NCI-H82 treated with DMSO at 0.1 percent for 48 hours (cell line): ENCODE data around the gene S100A6.
"Not testable (repeated sequence)": the region's sequence is repeated elsewhere in the genome, so short reads cannot be mapped to it uniquely, and the experiment has no call there.

Source experiments
- DNase-seq: peaks from one replicate; lab custom pipeline; 2025; ENCODE audit not compliant: unreplicated experiment; lab: John Stamatoyannopoulos, UW

Gene S100A6

DNA sequence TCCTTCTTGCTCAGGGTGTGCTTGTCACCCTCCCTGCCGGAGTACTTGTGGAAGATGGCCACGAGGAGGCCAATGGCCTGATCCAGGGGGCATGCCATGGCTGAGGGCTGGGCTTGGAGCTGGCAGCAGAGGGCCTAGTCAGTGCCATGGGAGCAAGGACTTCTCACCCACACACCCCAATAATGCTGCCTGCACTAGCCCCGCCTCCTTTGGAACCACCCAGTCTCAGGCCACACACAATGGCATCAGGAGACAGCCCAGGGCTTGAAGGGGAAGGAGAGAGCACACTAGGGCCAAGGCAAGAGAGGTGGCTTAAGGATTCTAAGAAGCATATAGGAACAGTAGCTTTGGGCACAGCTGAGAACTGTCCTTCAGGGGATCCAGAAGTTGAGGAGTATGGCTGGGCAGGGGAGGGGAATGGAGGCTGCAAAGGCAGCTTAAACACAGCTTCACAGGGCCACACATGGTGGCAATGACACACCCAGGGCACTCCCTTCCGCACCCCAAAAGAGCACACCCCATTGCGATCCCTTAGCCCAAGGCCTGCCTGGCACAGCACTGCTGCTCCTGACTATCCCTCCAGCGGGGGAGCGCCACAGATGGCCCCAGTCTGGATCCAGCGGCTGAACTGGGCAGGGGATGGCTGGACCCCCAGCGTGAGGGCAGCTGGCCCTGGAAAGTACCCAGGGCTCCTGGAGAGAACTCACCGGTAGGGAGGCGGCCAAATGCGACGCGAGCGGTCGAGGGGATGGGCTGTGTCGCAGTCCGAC, at the start of gene S100A6:
TSS of gene S100A6 (minus strand) at position 750 of the 770 bp plus-strand sequence. CDS start at position 98, 652 bp downstream.
- DNase-seq = no peak

DNA sequence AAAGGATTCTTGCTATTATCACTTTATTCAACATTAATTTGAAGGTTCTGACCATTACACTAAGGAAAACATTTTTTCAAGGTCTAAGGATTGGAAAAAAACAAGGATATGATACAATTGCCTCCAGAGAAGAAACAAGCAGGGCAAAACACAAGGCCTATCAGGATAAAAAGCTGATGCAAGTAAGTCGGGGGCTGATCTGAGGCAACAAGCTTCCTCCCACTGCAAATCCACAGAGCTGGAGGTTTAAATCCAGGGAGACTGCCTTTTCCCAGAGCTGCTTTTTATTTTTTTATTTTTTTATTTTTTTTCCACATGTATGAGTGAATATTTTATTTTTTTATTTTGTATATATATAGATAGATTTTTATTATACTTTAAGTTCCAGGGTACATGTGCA, 49.2 kb upstream of the S100A6 start:
- DNase-seq = peak; percentile 26

DNA sequence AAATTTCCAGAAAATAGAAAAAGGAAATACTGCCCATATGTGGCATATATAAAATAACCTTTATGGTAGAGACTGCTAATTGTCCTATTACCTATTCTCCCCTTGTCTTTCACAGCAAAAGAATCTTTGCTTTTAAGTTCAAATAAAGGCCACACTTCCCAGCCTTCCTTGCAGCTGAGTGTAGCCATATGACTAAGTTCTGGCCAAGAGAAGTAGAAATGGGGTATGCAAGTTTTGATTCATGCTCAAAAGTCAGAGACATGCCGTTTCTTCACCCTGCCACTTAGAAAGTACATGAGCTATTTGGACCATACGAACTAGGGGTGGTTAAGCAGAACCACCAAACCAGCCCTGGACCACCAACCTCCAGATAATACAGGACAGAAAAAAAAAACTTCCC, 48.2 kb upstream of the S100A6 start:
- no peak for DNase-seq

DNA sequence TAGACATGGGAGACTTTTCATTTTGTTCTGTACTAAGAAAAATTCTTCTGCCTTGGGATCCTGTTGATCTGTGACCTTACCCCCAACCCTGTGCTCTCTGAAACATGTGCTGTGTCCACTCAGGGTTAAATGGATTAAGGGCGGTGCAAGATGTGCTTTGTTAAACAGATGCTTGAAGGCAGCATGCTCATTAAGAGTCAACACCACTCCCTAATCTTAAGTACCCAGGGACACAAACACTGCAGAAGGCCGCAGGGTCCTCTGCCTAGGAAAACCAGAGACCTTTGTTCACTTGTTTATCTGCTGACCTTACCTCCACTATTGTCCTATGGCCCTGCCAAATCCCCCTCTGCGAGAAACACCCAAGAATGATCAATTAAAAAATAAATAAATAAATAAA, 47.7 kb upstream of the S100A6 start:
- not testable (repeated sequence) for DNase-seq

DNA sequence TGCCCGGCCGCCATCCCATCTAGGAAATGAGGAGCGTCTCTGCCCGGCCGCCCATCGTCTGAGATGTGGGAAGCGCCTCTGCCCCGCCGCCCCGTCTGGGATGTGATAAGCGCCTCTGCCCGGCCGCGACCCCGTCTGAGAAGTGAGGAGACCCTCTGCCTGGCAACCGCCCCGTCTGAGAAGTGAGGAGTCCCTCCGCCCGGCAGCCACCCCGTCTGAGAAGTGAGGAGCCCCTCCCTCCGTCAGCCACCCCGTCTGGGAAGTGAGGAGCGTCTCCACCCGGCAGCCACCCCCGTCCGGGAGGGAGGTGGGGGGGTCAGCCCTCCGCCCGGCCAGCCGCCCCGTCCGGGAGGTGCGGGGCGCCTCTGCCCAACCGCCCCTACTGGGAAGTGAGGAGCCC, 47.0 kb upstream of the S100A6 start:
- not testable (repeated sequence) for DNase-seq

DNA sequence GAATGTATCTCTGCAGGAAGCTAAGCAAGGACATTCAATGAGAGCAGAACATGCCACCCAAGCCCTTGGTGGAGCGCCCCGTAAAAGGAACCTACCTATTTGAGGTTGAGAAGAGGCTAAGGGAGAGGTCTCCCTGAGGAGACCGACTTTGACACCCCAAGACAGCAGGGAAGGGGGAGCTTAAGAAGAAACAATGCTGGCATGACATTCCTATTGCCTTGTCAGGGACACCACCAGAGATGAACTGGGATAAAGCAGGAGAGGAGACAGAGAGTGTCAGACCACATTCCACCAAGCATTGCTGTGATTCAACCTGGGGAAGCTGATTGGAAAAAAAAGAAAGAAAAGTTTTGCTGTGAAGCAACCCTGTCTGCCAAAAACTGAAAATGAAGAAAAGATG, 43.1 kb upstream of the S100A6 start:
- DNase-seq = no peak

DNA sequence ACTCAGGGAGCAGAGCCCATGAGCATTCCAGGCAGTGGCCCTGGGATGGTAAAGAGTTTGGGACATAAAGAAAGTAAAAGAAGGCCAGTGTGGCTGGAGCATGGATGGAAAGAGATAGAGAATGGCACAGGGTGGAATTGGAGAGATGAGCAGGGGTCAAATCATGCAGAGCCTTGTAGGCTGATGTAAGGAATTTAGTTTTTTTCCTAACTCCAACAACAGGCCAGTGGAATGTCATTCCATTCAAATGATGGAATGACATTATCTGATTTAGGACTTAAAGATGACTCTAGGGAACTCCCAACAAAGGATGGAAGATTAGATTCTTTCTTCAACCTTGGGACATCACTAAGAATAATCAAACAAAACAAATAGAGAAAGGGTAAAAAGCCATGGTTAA, 42.7 kb upstream of the S100A6 start:
- no peak for DNase-seq

DNA sequence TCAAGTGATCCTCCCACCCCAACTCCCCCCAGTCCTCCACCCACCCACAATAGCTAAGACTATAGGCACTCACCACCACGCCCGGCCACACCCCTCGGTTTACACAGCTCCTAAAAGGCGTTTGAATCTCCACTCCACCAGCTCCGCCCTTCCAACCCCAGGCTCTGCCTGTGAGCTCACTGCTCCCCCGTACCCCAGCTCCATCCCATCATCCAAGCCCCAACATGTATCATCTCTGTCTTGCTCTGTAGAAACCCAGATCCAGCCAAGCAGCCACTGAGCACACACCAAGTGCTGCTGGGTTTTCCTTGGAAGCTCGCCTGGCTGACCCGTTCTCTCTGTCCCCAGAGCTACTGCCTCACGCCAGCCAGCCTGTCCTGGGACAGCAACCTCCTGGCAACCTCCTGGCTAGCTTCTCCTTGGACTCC, 41.8 kb upstream of the S100A6 start:
- no peak for DNase-seq

DNA sequence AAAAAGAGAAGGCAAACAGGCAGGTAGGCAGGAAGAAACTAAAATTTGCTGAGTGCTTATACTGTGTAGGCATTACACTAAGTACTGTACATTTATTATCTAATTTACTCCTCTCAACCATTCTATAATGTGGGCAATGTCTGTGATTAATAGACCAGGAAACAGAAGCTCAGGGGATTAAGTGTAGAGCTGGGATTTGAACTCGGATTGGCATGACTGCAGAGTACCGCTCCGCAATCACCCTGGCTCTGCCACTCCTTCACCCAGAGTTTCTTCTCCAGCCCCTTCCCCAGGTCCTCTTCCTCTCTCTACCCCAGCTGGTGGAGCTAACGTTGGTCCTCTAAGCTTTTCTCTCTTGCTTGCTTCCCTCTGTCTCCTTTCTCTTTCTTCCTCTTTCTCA, 41.3 kb upstream of the S100A6 start:
- DNase-seq = peak; percentile 76

DNA sequence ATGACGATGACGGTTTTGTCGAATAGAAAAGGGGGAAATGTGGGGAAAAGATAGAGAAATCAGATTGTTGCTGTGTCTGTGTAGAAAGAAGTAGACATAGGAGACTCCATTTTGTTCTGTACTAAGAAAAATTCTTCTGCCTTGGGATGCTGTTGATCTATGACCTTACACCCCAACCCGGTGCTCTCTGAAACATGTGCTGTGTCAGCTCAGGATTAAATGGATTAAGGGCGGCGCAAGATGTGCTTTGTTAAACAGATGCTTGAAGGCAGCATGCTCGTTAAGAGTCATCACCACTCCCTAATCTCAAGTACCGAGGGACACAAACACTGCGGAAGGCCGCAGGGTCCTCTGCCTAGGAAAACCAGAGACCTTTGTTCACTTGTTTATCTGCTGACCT, 39.7 kb upstream of the S100A6 start:
- peak; percentile 90 for DNase-seq

DNA sequence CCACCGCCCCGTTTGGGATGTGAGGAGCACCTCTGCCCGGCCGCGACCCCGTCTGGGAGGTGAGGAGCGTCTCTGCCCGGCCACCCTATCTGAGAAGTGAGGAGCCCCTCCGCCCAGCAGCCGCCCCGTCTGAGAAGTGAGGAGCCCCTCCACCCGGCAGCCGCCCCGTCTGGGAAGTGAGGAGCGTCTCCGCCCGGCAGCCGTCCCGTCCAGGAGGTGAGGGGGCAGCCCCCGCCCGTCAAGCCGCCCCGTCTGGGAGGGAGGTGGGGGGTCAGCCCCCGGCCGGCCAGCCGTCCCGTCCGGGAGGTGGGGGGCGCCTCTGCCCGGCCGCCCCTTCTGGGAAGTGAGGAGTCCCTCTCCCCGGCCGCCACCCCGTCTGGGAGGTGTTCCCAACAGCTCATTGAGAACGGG, 39.3 kb upstream of the S100A6 start:
- DNase-seq = not testable (repeated sequence)

DNA sequence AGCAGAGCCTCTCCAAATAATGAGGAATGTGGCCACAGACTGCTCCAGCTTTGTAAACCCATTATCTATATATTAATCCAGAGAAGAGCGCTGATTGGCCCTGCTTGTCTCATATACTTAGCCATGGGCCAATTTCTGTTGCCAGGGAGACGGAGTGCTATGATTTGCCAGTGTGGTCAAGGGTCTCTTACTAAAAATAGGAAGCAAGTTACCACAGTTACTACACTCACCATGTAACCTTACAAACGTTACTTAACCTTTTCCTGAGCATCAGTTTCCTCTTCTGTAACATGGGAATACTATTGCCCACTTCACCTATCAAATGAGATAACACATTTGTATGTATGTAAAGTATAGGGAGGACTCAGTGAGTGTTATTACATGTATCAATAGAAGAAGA, 37.6 kb upstream of the S100A6 start:
- peak; percentile 24 for DNase-seq

DNA sequence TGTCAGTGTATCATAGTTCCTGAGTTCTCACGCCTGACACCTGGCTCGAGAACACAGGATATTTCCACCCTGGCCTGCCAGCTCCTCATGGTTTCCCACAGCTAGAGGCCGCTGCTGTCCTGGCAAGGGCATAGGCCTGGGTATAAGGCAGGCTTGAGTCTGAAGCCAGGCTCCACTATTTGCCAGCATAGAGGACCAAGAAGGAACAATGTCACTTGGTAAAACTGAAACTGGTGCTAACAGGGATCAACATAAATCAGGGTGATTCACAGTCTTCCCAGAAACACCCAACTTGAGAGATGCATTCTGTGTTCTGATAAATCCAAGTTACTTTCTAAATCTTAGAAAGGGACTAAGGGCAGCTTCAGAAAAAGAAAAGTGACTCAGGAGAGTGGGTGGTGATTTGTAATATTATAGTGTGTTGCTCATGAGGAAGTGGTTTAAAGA, 36.8 kb upstream of the S100A6 start:
- DNase-seq = peak; percentile 25

DNA sequence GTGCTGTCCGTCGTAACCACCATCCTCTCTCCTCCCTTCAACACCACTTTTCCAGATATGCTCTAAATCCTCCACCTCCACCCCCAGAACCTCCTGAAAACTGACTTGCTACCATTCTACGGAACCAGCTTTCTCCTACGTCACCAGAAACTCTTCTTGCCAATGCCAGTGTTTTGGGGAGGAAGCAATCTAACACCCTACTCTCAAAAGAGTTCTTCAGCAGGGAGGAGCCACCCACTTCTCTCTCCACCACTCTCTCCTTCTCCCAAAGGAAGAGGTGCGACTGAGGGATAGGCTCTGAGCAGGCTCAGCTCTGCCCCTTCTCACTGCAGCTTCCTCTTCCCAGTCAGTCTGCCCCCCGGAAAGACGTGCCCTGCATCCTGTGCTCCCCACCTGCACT, 35.9 kb upstream of the S100A6 start:
- no peak for DNase-seq

DNA sequence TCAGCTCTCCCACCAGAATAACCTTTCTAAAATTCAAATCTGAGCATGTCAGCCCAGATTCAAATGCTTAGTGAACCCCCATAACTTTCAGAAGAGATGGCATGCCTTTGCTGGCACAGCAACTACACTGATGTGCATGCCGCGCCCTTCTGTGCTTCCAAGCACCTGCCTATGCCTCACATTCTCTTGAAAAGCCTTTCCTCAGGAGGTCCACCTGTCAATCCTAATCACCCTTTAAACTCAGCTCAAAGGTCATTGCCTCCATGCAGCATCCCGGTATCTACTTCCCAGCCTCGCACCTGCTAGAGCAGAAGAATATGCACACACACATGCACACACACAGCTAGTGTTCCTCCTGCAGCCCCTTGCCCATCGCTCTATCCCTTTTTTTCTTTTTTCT, 35.1 kb upstream of the S100A6 start:
- no peak for DNase-seq

DNA sequence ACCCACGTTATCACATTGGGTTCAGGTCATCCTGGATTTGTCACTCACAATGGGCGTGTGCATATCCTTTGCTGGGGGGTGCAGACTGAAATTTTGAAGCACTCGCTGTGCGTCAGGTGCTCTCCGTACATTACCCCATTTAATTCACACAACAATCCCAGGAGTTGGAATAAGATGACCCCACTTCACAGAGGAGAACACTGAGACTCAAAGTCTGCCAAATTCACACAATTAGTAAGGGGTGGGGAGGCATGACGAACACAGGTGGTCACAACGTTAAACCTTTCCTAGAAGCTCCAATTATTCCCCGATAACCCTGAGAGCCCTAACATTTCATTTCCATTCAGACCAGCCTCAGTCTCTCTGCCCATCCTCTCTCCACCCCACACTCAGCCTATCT, 33.7 kb upstream of the S100A6 start:
- no peak for DNase-seq

DNA sequence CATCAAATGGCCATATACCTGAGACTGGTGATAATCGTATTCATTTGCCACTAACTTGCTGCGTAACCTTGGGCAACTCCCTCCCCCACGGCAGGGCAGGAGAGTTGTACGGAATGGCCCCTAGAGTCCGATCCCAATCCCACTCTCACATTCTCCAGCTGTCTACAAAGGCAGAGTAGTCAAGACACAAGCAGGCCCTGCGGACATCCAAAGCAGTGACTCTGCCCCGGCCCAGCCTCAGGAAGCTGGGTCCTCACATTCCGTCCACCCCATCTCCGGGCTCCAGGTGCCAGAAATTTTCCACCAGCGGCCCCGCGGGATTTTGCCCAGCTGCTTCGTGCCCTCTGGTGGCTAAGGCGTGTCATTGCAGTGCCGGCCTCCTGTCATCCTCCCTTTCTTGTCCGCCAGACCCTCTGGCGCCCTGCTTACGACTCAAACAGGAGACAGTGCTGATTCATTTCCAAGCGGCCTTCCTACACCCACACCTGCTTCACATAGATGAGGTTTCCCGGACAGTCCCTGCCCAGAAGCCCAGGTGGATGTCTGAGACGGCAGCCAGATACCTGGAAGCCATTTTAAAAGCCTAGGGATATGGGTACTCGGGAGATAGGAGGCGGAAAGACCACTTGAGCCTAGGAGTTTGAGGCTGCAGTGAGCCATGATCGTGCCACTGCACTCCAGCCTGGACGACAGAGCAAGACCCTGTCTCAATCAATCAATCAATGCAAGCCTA, 32.7 kb upstream of the S100A6 start:
- peak; percentile 78 for DNase-seq

DNA sequence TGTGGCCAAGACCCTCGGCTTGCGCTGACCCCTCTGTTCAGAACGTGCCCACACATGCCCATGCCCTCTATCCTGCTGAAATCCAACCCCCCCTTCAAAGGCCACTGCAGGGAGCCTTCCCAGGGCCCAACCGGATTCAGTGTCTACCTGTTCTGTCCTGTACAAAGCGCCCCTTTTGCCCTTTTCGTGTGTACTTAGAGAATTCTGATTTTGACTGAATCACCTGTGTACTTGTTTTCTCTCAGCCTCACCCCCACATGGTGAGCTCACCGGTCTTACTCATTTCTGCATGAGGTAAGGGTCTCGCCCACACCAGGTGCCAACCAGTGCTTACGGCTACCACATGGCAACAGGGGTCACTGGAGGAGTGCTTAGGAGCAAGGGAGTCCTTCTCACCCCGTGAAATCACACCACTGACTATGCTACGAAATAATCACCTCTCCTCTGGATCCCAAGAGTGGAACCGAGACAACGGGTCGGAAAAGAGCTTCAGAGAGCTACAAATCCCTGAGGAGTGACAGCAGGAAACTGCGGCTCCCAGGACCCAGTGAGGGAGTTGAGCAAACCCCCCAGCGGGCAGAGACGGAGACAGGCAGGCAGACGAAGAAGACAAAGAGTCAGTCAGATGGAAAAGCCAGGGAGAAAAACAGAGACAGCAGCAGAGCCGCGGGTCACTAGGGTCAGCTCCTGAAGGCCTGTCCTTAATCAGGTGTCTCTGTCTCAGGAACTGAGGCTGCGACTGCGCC, 32.0 kb upstream of the S100A6 start:
- DNase-seq = no peak

DNA sequence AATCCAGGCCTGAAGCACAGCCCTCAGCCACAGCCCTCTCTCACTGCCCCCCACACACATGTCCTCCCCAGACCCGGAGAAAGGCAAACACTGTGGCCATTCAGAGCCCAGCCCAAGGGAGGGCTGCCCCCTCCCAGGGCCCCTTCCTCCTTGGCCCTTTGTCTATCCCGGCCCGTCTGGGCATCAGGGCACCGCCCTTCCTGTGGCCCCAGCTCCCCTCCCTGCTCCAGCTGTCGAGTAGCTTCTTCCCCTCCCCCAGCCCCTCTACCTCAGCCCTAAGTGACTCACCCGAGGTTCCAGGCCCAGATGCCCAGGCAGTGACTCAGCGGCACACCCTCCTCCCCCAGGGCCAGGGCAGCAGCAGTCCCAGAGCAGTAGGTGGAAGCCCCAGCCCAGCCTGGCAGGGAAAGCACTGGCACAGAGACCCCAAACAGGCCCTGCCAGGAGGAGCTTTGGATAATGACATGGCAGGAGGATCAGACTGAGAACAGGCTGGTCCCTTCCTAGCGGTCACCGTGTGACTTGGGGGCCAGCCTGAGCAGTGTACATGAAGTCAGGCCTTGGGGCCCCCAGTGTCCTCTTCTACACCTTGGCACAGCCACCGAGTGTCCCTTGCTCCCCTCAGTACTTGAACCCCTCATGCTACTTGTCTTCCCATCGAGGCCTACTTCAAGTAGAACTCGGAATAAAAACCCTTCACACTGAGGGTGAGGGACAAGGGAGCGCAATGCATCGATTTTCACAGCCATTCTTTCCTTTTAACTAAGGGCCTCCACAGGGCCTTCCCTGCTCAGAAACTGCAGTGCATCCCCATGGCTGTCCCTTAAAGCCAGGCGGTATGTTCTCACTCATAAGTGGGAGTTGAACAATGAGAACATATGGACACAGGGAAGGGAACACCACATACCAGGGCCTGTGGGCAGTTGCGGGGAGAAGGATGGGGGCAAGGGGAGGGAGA, 30.9 kb upstream of the S100A6 start:
- DNase-seq = peak; percentile 91

DNA sequence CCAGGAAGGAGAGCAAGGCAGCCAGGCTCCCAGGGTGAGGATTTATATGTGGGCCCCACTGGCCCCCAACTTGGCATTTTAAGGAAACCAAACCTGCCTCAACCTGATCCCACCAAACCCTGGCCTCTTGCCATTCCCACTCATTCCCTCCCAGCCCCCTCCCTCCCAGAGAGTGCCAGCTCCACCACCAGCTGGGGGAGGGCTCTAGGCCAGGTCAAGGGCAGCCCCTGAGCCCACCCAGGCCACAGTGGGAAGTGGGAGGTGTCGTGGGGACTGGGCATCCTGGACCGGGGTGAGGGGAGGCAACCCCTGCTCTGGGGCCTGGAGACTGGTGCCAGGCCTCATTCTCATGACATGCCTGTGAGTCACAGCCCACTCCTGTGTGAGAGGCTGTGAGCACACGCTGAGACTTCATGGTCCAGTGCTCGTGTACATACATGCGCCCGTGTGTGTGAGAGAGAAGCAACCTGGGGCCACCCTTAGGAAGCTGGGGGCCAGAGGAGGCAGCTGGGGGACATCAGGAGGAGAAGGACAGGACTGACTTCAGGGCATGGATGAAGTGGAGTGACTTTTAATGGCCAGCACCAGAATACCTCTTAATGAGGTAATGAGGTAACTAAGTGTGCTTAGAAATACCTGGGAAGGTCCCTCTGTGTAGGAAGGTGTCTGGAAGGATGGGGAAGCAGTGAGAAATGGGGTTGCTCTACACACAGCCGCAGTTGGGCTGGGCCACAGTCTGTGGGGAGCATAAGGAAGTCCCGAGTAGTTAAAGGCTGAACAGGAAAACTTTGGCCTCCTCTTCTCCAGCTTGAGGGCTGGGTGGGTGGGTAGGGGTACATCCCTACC, 30.0 kb upstream of the S100A6 start, which contains the start of gene S100A2:
TSS of gene S100A2 (minus strand) at position 316 of the 846 bp plus-strand sequence. CDS start 1,967 bp downstream, outside the sequence.
- no peak for DNase-seq
